HUES6 (cell line): ENCODE measurements around the gene QPRT.
"Not testable (repeated sequence)": the region's sequence is repeated elsewhere in the genome, so short reads cannot be mapped to it uniquely, and the experiment has no call there.

Experiments used
- H3K27ac ChIP-seq: 2 replicates; pipeline ENCODE4 v1.7.0; 2013; ENCODE audit warnings: low read depth, mild to moderate bottlenecking, low read length, inconsistent platforms
- H3K27me3 ChIP-seq: 2 replicates; pipeline ENCODE4 v1.6.1; 2013; ENCODE audit warnings: low read length; ENCODE audit not compliant: control insufficient read depth, insufficient read depth
- H3K36me3 ChIP-seq: 2 replicates; pipeline ENCODE4 v1.6.1; 2013; ENCODE audit warnings: low read length; ENCODE audit not compliant: control insufficient read depth, insufficient read depth
- H3K4me1 ChIP-seq: 2 replicates; pipeline ENCODE4 v1.6.1; 2013; ENCODE audit warnings: low read length; ENCODE audit not compliant: control insufficient read depth, insufficient read depth
- H3K4me3 ChIP-seq: 2 replicates; pipeline ENCODE4 v1.5.1; 2013; ENCODE audit warnings: low read depth, low read length
- H3K9ac ChIP-seq: one replicate; pipeline ENCODE4 v1.6.1; 2013; ENCODE audit warnings: mild to moderate bottlenecking, low read length
- H3K9me3 ChIP-seq: 2 replicates; pipeline ENCODE4 v1.6.1; 2013; ENCODE audit warnings: low read depth, low read length; ENCODE audit not compliant: control insufficient read depth, insufficient read depth

QPRT gene

GRCh38 chr16:29739927-29740629, 61.1 kb downstream of the QPRT start:
- H3K9me3 ChIP-seq, H3K9ac ChIP-seq, H3K27me3 ChIP-seq, H3K4me1 ChIP-seq, H3K4me3 ChIP-seq, H3K27ac ChIP-seq: not testable (repeated sequence)
- H3K36me3 ChIP-seq = peaks cover 31% of the 10 kb centered on the region

- not testable (repeated sequence) for H3K27me3 ChIP-seq, H3K27ac ChIP-seq, H3K9me3 ChIP-seq, H3K4me3 ChIP-seq, H3K9ac ChIP-seq, H3K4me1 ChIP-seq
- H3K36me3 ChIP-seq = peaks cover 28% of the 10 kb centered on the region
These were observed 61.6 kb downstream of the QPRT start for GRCh38 chr16:29740630-29741015.

- Histone ChIP-seq H3K4me3 (no peak overlapping the region), H3K27me3 (no peaks in the 10 kb centered on the region), H3K27ac (no peak overlapping the region), H3K9ac (no peak overlapping the region), H3K4me1 (no peaks in the 10 kb centered on the region), H3K9me3 (peaks cover 3% of the 10 kb centered on the region; the same call in 1 of the 2 replicates), H3K36me3 (peaks cover 11% of the 10 kb centered on the region)
These were observed 63.8 kb downstream of the QPRT start for GRCh38 chr16:29742683-29743275.

GRCh38 chr16:29743475-29743826, 64.5 kb downstream of the QPRT start:
- no peak overlapping the region for H3K27ac ChIP-seq
- peaks cover 10% of the 10 kb centered on the region for H3K9me3 ChIP-seq
- H3K4me1 ChIP-seq = no peaks in the 10 kb centered on the region
- H3K36me3 ChIP-seq = peaks cover 7% of the 10 kb centered on the region
- H3K4me3 ChIP-seq = no peak overlapping the region
- no peak overlapping the region for H3K9ac ChIP-seq
- no peaks in the 10 kb centered on the region for H3K27me3 ChIP-seq

GRCh38 chr16:29743827-29744531, 65.0 kb downstream of the QPRT start:
- Histone ChIP-seq H3K9me3 (peaks cover 13% of the 10 kb centered on the region), H3K4me1 (no peaks in the 10 kb centered on the region), H3K36me3 (peaks cover 9% of the 10 kb centered on the region), H3K27me3 (no peaks in the 10 kb centered on the region), H3K9ac (no peak overlapping the region), H3K27ac (no peak overlapping the region), H3K4me3 (no peak overlapping the region)

GRCh38 chr16:29744541-29745101, 65.6 kb downstream of the QPRT start:
- H3K36me3 ChIP-seq = peaks cover 6% of the 10 kb centered on the region
- no peak overlapping the region for H3K27ac ChIP-seq
- H3K4me1 ChIP-seq = no peaks in the 10 kb centered on the region
- H3K27me3 ChIP-seq = no peaks in the 10 kb centered on the region
- H3K9ac ChIP-seq = no peak overlapping the region
- peaks cover 14% of the 10 kb centered on the region for H3K9me3 ChIP-seq
- H3K4me3 ChIP-seq = no peak overlapping the region

GRCh38 chr16:29745121-29745852, 66.3 kb downstream of the QPRT start:
- Histone ChIP-seq H3K36me3 (0 out of 2 replicates have a peak, but pooled peaks cover 3% of the 10 kb centered on the region), H3K27ac (no peak overlapping the region), H3K9ac (no peak overlapping the region), H3K4me3 (no peak overlapping the region), H3K9me3 (peaks cover 14% of the 10 kb centered on the region), H3K4me1 (no peaks in the 10 kb centered on the region), H3K27me3 (no peaks in the 10 kb centered on the region)

GRCh38 chr16:29745853-29746345, 66.9 kb downstream of the QPRT start, which contains the start of gene C16orf54:
Gene C16orf54 (minus strand): TSS chr16:29745990. CDS start chr16:29744951, 1,039 bp downstream.
- Histone ChIP-seq H3K36me3 (0 out of 2 replicates have a peak, but pooled peaks cover 3% of the 10 kb centered on the region), H3K4me1 (no peaks in the 10 kb centered on the region), H3K27ac (no peak within 1 kb of the TSS), H3K4me3 (no peak within 1 kb of the TSS), H3K9me3 (peaks cover 14% of the 10 kb centered on the region), H3K9ac (no peak within 1 kb of the TSS), H3K27me3 (no peaks in the 10 kb centered on the region)

- peaks cover 14% of the 10 kb centered on the region for H3K9me3 ChIP-seq
- not testable (repeated sequence) for H3K27me3 ChIP-seq, H3K4me1 ChIP-seq, H3K4me3 ChIP-seq, H3K36me3 ChIP-seq, H3K27ac ChIP-seq, H3K9ac ChIP-seq
These were observed 67.5 kb downstream of the QPRT start for GRCh38 chr16:29746518-29746917.
